Activated CD8-positive, alpha-beta memory T cell treated with anti-CD3 and anti-CD28 coated beads, Interleukin-2, amount 50 U/mL, for 4 hours (primary cell): ENCODE data around the gene MYBBP1A.

ENCODE experiments used
- DNase-seq: peaks from one replicate; pipeline ENCODE4 v3.0.0-alpha.2; 2020

Gene MYBBP1A

GRCh38 chr17:4499431-4500190, 55.6 kb downstream of the MYBBP1A start:
- peak; percentile 29 for DNase-seq

- DNase-seq = peak; percentile 72
Measured at GRCh38 chr17:4498461-4499397, 56.5 kb downstream of the MYBBP1A start, which contains the start of gene SPNS2. Gene SPNS2, plus strand, starts transcription at chr17:4498881. Its CDS starts 167 bp downstream, at chr17:4499048.

- no peak for DNase-seq
Measured at GRCh38 chr17:4497101-4497824, 57.9 kb downstream of the MYBBP1A start.

- no peak for DNase-seq
Measured at GRCh38 chr17:4492721-4493561, 62.2 kb downstream of the MYBBP1A start.

- no peak for DNase-seq
Measured at GRCh38 chr17:4490637-4491061, 64.5 kb downstream of the MYBBP1A start.

- DNase-seq = no peak
Measured at GRCh38 chr17:4490109-4490591, 65.0 kb downstream of the MYBBP1A start.

GRCh38 chr17:4488989-4489595, 66.1 kb downstream of the MYBBP1A start:
- DNase-seq = no peak
